GM12878 (cell line): ENCODE data around the gene TPD52L3.

Experiments
- ATF7 ChIP-seq: fragments of 450-650 bp; IDR thresholded peaks from 2 replicates; pipeline ENCODE4 v1.6.1; 2016; ENCODE audit warnings: low read depth, mild to moderate bottlenecking
- CBFB ChIP-seq: IDR thresholded peaks from 2 replicates; pipeline ENCODE4 v1.6.1; 2016; ENCODE audit warnings: antibody characterized with exemption, low read depth
- CTCF ChIP-seq, 3 experiments: IDR thresholded peaks in 2 of 3; conservative IDR thresholded peaks in 1 of 3; 2 replicates each; pipeline ENCODE4 v1.5.1; 2011; ENCODE audit warnings: low read depth in 3 of 3, low read length in 3 of 3, mild to moderate bottlenecking in 3 of 3, control low read depth in 2 of 3, moderate library complexity in 2 of 3, inconsistent platforms in 1 of 3, mixed read lengths in 1 of 3; ENCODE audit not compliant: control insufficient read depth in 2 of 3, insufficient read depth in 1 of 3; ENCODE audit errors: extremely low read depth in 1 of 3
- MAX ChIP-seq: IDR thresholded peaks from 2 replicates; pipeline ENCODE4 v1.6.1; 2012; ENCODE audit warnings: low read depth, low read length, improper control_type of control experiment
- MXI1 ChIP-seq: fragments of 150-350 bp; IDR thresholded peaks from 2 replicates; pipeline ENCODE4 v1.6.1; 2011; ENCODE audit warnings: low read depth, mild to moderate bottlenecking, inconsistent platforms, low read length, improper control_type of control experiment
- REST ChIP-seq: IDR thresholded peaks from 2 replicates; pipeline ENCODE4 v1.6.1; 2012; ENCODE audit warnings: mild to moderate bottlenecking, low read depth, low read length
- TARDBP ChIP-seq: IDR thresholded peaks from 2 replicates; pipeline ENCODE4 v1.6.1; 2016; ENCODE audit warnings: borderline replicate concordance

- no peak for TF ChIP-seq ATF7
- TF ChIP-seq REST = no peak
- no peak for TF ChIP-seq CBFB
- TF ChIP-seq CTCF (IDR thresholded peaks at IDR 0.05 in 2 of 3, conservative IDR thresholded peaks at IDR 0.05 in 1 of 3; ENCODE audit: control insufficient read depth in 2 of 3, extremely low read depth in 1 of 3, insufficient read depth in 1 of 3, low read depth in 3 of 3, low read length in 3 of 3) = no peak
- TF ChIP-seq TARDBP = no peak
- TF ChIP-seq MXI1 = no peak
- TF ChIP-seq MAX = no peak
Observed at GRCh38 chr9:6302417-6302816, 25.8 kb upstream of the TPD52L3 start.
